ENCODE data around the gene CDK17. TPM values are rescaled to one million over a fixed set of nuclear protein-coding genes. Genes with fewer than 3 reads are reported as not detected.
A peak's percentile ranks its signal among the peaks of the same experiment; 100 is the strongest.

The CDK17 gene
- total and polyA plus RNA-seq, 4 donors, result 13.7 to 130 (median 29.1) TPM

DNA sequence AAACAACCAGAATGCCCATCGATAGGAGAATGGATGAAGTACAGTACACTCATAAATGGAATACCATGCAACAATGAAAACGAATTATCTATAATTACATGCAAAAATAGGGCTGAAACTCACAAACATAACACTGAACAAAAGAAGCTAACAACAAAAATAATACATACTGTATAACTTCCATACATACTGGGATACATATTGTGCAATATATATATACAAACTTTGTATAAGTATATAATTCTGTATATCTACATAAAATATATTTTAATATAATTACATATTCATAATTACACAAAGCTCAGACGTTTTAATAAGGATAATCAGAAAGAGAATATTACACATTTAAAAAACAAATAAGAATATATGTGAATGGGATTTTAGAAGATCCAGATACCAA, 90.2 kb downstream of the CDK17 start:
- 93 to 95% methylated on average over 3 of the region's 3 CpGs for WGBS, 2 donors
- H3K4me3 ChIP-seq, result no peak overlapping the region
- H3K9me3 ChIP-seq (ENCODE audit: control insufficient read depth in 4 of 4, insufficient read depth in 3 of 4, low read length in 3 of 4), result peaks cover 0 to 2% (median 0%) of the 10 kb centered on the region in 4 donors
- no peak overlapping the region for H3K9ac ChIP-seq (ENCODE audit: insufficient read depth in 1 of 2, low read length in 2 of 2)
- no peak for ATAC-seq (ENCODE audit: insufficient read depth, low FRiP score)
- H3K27ac ChIP-seq (ENCODE audit: low read depth in 1 of 2, low read length in 1 of 2), result no peak overlapping the region
- H3K4me1 ChIP-seq (ENCODE audit: control insufficient read depth in 5 of 5, insufficient read depth in 5 of 5, low read length in 5 of 5), result peaks cover 0 to 11% (median 0%) of the 10 kb centered on the region in 5 donors
- H3K27me3 ChIP-seq (ENCODE audit: control insufficient read depth in 3 of 3, insufficient read depth in 3 of 3, low read length in 2 of 3), result no peaks in the 10 kb centered on the region
- TF ChIP-seq CTCF (IDR thresholded peaks at IDR 0.05; ENCODE audit: control extremely low read depth, extremely low read depth), result no peak
- peaks cover 0 to 8% (median 3%) of the 10 kb centered on the region in 4 donors for H3K36me3 ChIP-seq (ENCODE audit: control insufficient read depth in 4 of 4, insufficient read depth in 4 of 4, low read length in 4 of 4)
- no peak for DNase-seq

- peak in 1 of 3 donors; percentile 17 for DNase-seq
- ATAC-seq (ENCODE audit: insufficient read depth, low FRiP score), result no peak
- Histone ChIP-seq H3K27me3 (ENCODE audit: control insufficient read depth in 3 of 3, insufficient read depth in 3 of 3, low read length in 2 of 3) (no peaks in the 10 kb centered on the region), H3K9me3 (ENCODE audit: control insufficient read depth in 4 of 4, insufficient read depth in 3 of 4, low read length in 3 of 4) (peaks cover 0 to 2% (median 0%) of the 10 kb centered on the region in 4 donors), H3K4me1 (ENCODE audit: control insufficient read depth in 5 of 5, insufficient read depth in 5 of 5, low read length in 5 of 5) (peaks cover 0 to 3% (median 0%) of the 10 kb centered on the region in 5 donors), H3K36me3 (ENCODE audit: control insufficient read depth in 4 of 4, insufficient read depth in 4 of 4, low read length in 4 of 4) (peaks cover 0 to 8% (median 3%) of the 10 kb centered on the region in 4 donors), H3K9ac (ENCODE audit: insufficient read depth in 1 of 2, low read length in 2 of 2) (no peak overlapping the region), H3K4me3 (no peak overlapping the region), H3K27ac (ENCODE audit: low read depth in 1 of 2, low read length in 1 of 2) (no peak overlapping the region)
- TF ChIP-seq CTCF (IDR thresholded peaks at IDR 0.05; ENCODE audit: control extremely low read depth, extremely low read depth), result no peak
- WGBS, 2 donors, result 55 to 68% methylated on average over 1 of the region's 1 CpG
Observed at GRCh38 chr12:96308881-96309280, 91.4 kb downstream of the CDK17 start.

DNA sequence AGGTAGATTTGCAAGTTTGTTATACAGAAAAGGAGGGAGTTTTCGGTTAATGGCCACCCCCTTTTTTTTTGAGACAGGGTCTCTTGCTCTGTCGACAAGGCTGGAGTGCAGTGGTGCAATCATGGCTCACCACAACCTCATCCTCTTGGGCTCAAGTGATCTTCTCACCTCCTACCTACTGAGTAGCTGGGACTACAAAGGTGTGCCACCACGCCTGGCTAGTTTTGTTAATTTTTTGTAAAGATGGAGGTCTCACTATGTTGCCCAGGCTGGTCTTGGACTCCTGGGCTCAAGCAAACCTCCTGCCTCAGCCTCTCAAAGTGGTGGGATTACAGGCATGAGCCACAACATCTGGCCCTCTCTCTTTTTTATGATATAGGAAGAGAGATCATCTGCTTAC, 94.6 kb downstream of the CDK17 start:
- TF ChIP-seq CTCF (IDR thresholded peaks at IDR 0.05; ENCODE audit: control extremely low read depth, extremely low read depth), result no peak
- WGBS, 2 donors, result 73 to 88% methylated on average over 3 of the region's 3 CpGs
- no peak overlapping the region for H3K4me3 ChIP-seq

DNA sequence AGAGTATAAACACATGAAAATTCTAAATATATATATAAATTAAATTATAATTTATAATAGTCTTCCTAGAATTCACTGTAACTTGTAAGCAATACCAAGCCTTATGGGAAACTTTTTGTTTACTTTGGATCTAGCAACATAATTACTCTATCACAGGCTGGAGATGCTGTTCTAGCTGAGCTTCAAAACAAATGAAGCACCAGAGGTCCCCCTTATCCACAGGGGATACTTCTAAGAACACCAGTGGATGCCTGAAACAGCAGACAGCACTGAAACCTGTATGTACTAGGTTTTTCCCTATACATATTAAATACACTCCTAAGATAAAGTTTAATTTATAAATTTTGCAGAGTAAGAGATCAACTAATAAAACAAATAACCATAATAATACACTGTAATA, 96.6 kb downstream of the CDK17 start:
- Histone ChIP-seq H3K9ac (ENCODE audit: insufficient read depth in 1 of 2, low read length in 2 of 2) (no peak overlapping the region), H3K36me3 (ENCODE audit: control insufficient read depth in 4 of 4, insufficient read depth in 4 of 4, low read length in 4 of 4) (peaks cover 0 to 6% (median 0%) of the 10 kb centered on the region in 4 donors), H3K9me3 (ENCODE audit: control insufficient read depth in 4 of 4, insufficient read depth in 3 of 4, low read length in 3 of 4) (no peaks in the 10 kb centered on the region), H3K27me3 (ENCODE audit: control insufficient read depth in 3 of 3, insufficient read depth in 3 of 3, low read length in 2 of 3) (no peaks in the 10 kb centered on the region), H3K27ac (ENCODE audit: low read depth in 1 of 2, low read length in 1 of 2) (no peak overlapping the region), H3K4me1 (ENCODE audit: control insufficient read depth in 5 of 5, insufficient read depth in 5 of 5, low read length in 5 of 5) (peaks cover 0 to 3% (median 0%) of the 10 kb centered on the region in 5 donors), H3K4me3 (no peak overlapping the region)
- DNase-seq (peak in 2 of 3 donors; percentile 46 to 57), ATAC-seq (ENCODE audit: insufficient read depth, low FRiP score) (no peak)
- TF ChIP-seq CTCF (IDR thresholded peaks at IDR 0.05; ENCODE audit: control extremely low read depth, extremely low read depth), result no peak

More for the DNA sequence above, 94.6 kb downstream of the CDK17 start:
- Histone ChIP-seq H3K36me3 (ENCODE audit: control insufficient read depth in 4 of 4, insufficient read depth in 4 of 4, low read length in 4 of 4) (peaks cover 0 to 6% (median 3%) of the 10 kb centered on the region in 4 donors), H3K9ac (ENCODE audit: insufficient read depth in 1 of 2, low read length in 2 of 2) (no peak overlapping the region), H3K27ac (ENCODE audit: low read depth in 1 of 2, low read length in 1 of 2) (no peak overlapping the region), H3K27me3 (ENCODE audit: control insufficient read depth in 3 of 3, insufficient read depth in 3 of 3, low read length in 2 of 3) (no peaks in the 10 kb centered on the region), H3K9me3 (ENCODE audit: control insufficient read depth in 4 of 4, insufficient read depth in 3 of 4, low read length in 3 of 4) (peaks cover 0 to 2% (median 0%) of the 10 kb centered on the region in 4 donors), H3K4me1 (ENCODE audit: control insufficient read depth in 5 of 5, insufficient read depth in 5 of 5, low read length in 5 of 5) (peaks cover 0 to 5% (median 0%) of the 10 kb centered on the region in 5 donors)
- no peak for DNase-seq
- no peak for ATAC-seq (ENCODE audit: insufficient read depth, low FRiP score)

Measured in lung (tissue), 12 donors.